PFSK-1 (cell line): Measurements from ENCODE around the gene SMC3.

Source experiments
- FOXP2 ChIP-seq: optimal IDR thresholded peaks from 2 replicates; pipeline ENCODE3; 2011; ENCODE audit warnings: borderline replicate concordance, control low read depth, inconsistent platforms; ENCODE audit not compliant: insufficient read depth; ENCODE audit errors: extremely low read length, extremely low read depth
- POLR2AphosphoS5 ChIP-seq: IDR thresholded peaks from 2 replicates; pipeline ENCODE4 v1.6.1; 2012; ENCODE audit warnings: low read depth, mild to moderate bottlenecking, control low read depth, low read length, moderate library complexity
- REST ChIP-seq, 2 experiments: IDR thresholded peaks; 2 replicates each; pipeline versions ENCODE4 v1.6.1 to v1.8.0; 2011 to 2012; ENCODE audit warnings: low read depth in 2 of 2, low read length in 2 of 2, control low read depth in 1 of 2, inconsistent platforms in 1 of 2, mild to moderate bottlenecking in 1 of 2, moderate library complexity in 1 of 2; ENCODE audit not compliant: insufficient read depth in 1 of 2
- SIN3A ChIP-seq: IDR thresholded peaks from 2 replicates; pipeline ENCODE4 v1.6.1; 2012; ENCODE audit warnings: mild to moderate bottlenecking, low read length, moderate library complexity, borderline replicate concordance; ENCODE audit not compliant: insufficient read depth
- TAF1 ChIP-seq: IDR thresholded peaks from 2 replicates; pipeline ENCODE4 v1.6.1; 2012; ENCODE audit warnings: low read length, control low read depth, borderline replicate concordance; ENCODE audit not compliant: insufficient read depth

GRCh38 chr10:110609605-110610004, 42.1 kb downstream of the SMC3 start:
- TF ChIP-seq SIN3A (no peak), REST (IDR thresholded peaks at IDR 0.05; ENCODE audit: insufficient read depth in 1 of 2, low read depth in 2 of 2, low read length in 2 of 2) (no peak), POLR2AphosphoS5 (no peak), TAF1 (no peak), FOXP2 (no peak)
